Measurements from ENCODE around the gene DEDD.

The DEDD gene

DNA sequence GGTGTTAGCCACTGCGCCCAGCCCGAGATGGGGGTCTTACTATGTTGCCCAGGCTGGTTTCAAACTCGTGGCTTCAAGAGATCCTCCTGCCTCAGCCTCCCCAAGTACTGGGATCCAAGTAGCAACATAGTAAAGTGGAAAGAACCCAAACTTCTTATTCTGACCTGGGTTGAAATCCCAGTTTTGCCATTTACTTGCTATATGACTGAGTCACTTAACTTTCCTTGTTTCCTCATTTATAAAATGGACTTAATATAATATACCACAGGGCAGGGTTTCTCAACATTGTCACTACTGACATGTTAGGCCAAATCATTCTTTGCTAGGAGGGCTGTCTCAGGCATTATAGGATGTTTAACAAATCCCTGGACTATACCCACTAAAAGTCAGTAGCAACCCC is 21.4 kb downstream of the DEDD start:
- no peak overlapping the region for H3K27ac ChIP-seq (ENCODE audit: low read length)
- DNase-seq (no peak), ATAC-seq (ENCODE audit: insufficient read depth, low read depth) (no peak)
- H3K4me2 ChIP-seq (ENCODE audit: insufficient read depth, low read length), result no peak overlapping the region
- no peaks in the 10 kb centered on the region for H3K27me3 ChIP-seq (ENCODE audit: insufficient read depth, low read length, poor library complexity)
- no peak overlapping the region for H2AFZ ChIP-seq (ENCODE audit: low read depth, low read length)
- TF ChIP-seq EZH2 (IDR thresholded peaks at IDR 0.05; ENCODE audit: borderline replicate concordance, low read depth, low read length, severe bottlenecking), result no peak
- TF ChIP-seq, protein P1, sequence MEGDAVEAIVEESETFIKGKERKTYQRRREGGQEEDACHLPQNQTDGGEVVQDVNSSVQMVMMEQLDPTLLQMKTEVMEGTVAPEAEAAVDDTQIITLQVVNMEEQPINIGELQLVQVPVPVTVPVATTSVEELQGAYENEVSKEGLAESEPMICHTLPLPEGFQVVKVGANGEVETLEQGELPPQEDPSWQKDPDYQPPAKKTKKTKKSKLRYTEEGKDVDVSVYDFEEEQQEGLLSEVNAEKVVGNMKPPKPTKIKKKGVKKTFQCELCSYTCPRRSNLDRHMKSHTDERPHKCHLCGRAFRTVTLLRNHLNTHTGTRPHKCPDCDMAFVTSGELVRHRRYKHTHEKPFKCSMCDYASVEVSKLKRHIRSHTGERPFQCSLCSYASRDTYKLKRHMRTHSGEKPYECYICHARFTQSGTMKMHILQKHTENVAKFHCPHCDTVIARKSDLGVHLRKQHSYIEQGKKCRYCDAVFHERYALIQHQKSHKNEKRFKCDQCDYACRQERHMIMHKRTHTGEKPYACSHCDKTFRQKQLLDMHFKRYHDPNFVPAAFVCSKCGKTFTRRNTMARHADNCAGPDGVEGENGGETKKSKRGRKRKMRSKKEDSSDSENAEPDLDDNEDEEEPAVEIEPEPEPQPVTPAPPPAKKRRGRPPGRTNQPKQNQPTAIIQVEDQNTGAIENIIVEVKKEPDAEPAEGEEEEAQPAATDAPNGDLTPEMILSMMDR (IDR thresholded peaks at IDR 0.05; ENCODE audit: borderline replicate concordance, extremely low read depth, low read length, poor library complexity, severe bottlenecking), result no peak
- H3K36me3 ChIP-seq (ENCODE audit: insufficient read depth, low read length), result peaks cover 50% of the 10 kb centered on the region
- no peak overlapping the region; a peak in 1 of 4 replicates for H3K4me3 ChIP-seq (ENCODE audit: low read depth in 1 of 2, low read length in 2 of 2)
- peaks cover 56% of the 10 kb centered on the region; the same call in 1 of the 2 replicates for H4K20me1 ChIP-seq (ENCODE audit: insufficient read depth, low read length)
- peaks cover 96% of the 10 kb centered on the region for H3K79me2 ChIP-seq (ENCODE audit: insufficient read depth, low read length)
- no peak overlapping the region for H3K9ac ChIP-seq (ENCODE audit: low read depth, low read length)
- H3K4me1 ChIP-seq (ENCODE audit: insufficient read depth, low read length), result peaks cover 30% of the 10 kb centered on the region
- no peaks in the 10 kb centered on the region for H3K9me3 ChIP-seq (ENCODE audit: insufficient read depth, low read length, severe bottlenecking)

DNA sequence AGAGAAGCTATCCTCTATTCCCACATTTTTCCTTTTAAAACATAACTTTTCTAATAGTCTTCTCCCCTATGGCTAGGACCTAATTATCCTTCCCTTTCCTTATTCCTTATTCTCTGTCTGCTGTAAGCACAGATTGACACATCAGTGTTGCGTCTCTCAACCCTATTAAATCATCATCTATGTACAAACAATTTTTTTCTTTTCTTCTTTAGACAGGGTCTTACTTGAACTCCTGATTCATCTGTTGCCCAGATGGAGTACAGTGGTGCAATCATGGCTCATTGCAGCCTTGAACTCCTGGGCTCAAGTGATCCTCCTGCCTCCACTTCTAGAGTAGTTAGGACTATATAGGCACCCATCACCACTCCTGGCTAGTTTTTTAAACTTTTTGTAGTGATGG is 26.0 kb downstream of the DEDD start:
- TF ChIP-seq, protein P1 (IDR thresholded peaks at IDR 0.05; ENCODE audit: borderline replicate concordance, extremely low read depth, low read length, poor library complexity, severe bottlenecking), result no peak
- TF ChIP-seq EZH2 (IDR thresholded peaks at IDR 0.05; ENCODE audit: borderline replicate concordance, low read depth, low read length, severe bottlenecking), result no peak

DNA sequence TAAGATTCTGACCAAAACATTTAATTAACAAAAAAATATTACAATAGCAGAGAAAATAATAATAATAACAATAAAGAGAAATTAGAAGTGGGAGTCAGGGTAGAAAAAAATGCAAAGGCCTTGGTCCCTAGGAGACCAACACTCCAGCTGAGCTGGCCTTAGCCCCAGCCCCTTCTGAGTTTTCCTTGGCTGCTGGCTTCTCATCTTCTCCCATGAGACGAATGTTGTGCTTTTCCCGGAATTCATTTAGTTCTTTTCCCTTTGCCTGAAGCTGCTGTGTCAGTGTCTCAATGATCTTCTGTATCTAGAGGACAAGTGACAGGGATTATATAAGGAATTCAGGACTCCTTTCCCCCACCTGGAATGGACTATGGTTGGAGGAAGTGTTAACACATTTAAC is 31.9 kb downstream of the DEDD start:
- Histone ChIP-seq H3K4me2 (ENCODE audit: insufficient read depth, low read length) (no peak overlapping the region), H4K20me1 (ENCODE audit: insufficient read depth, low read length) (peaks cover 14% of the 10 kb centered on the region), H3K36me3 (ENCODE audit: insufficient read depth, low read length) (peaks cover 36% of the 10 kb centered on the region), H3K9ac (ENCODE audit: low read depth, low read length) (no peak overlapping the region), H3K27ac (ENCODE audit: low read length) (no peak overlapping the region), H3K27me3 (ENCODE audit: insufficient read depth, low read length, poor library complexity) (no peaks in the 10 kb centered on the region), H3K4me3 (ENCODE audit: low read depth in 1 of 2, low read length in 2 of 2) (no peak overlapping the region), H3K79me2 (ENCODE audit: insufficient read depth, low read length) (peaks cover 30% of the 10 kb centered on the region), H3K4me1 (ENCODE audit: insufficient read depth, low read length) (peaks cover 24% of the 10 kb centered on the region), H2AFZ (ENCODE audit: low read depth, low read length) (no peak overlapping the region), H3K9me3 (ENCODE audit: insufficient read depth, low read length, severe bottlenecking) (no peaks in the 10 kb centered on the region)
- ATAC-seq (ENCODE audit: insufficient read depth, low read depth) (no peak), DNase-seq (no peak)
- TF ChIP-seq, protein P1 (IDR thresholded peaks at IDR 0.05; ENCODE audit: borderline replicate concordance, extremely low read depth, low read length, poor library complexity, severe bottlenecking), result no peak
- TF ChIP-seq EZH2 (IDR thresholded peaks at IDR 0.05; ENCODE audit: borderline replicate concordance, low read depth, low read length, severe bottlenecking), result no peak

More for the DNA sequence above, 26.0 kb downstream of the DEDD start:
- H3K4me3 ChIP-seq (ENCODE audit: low read depth in 1 of 2, low read length in 2 of 2), result no peak overlapping the region
- peaks cover 46% of the 10 kb centered on the region for H3K36me3 ChIP-seq (ENCODE audit: insufficient read depth, low read length)
- peaks cover 36% of the 10 kb centered on the region for H4K20me1 ChIP-seq (ENCODE audit: insufficient read depth, low read length)
- no peaks in the 10 kb centered on the region for H3K9me3 ChIP-seq (ENCODE audit: insufficient read depth, low read length, severe bottlenecking)
- H2AFZ ChIP-seq (ENCODE audit: low read depth, low read length), result no peak overlapping the region
- DNase-seq (no peak), ATAC-seq (ENCODE audit: insufficient read depth, low read depth) (no peak)
- H3K27ac ChIP-seq (ENCODE audit: low read length), result no peak overlapping the region
- H3K27me3 ChIP-seq (ENCODE audit: insufficient read depth, low read length, poor library complexity), result no peaks in the 10 kb centered on the region
- no peaks in the 10 kb centered on the region for H3K4me1 ChIP-seq (ENCODE audit: insufficient read depth, low read length)
- H3K4me2 ChIP-seq (ENCODE audit: insufficient read depth, low read length), result no peak overlapping the region
- H3K79me2 ChIP-seq (ENCODE audit: insufficient read depth, low read length), result peaks cover 84% of the 10 kb centered on the region
- no peak overlapping the region for H3K9ac ChIP-seq (ENCODE audit: low read depth, low read length)
